H9 (cell line): Measurements from ENCODE around the gene ZNF783. TPM values are rescaled to one million over a fixed set of nuclear protein-coding genes. Genes with fewer than 3 reads are reported as not detected.

Experiments used
- DNase-seq: peaks from one replicate; pipeline ENCODE4 v3.0.0-alpha.2; 2017
- H2AFZ ChIP-seq: one replicate; pipeline ENCODE4 v1.6.1; 2013; ENCODE audit warnings: mild to moderate bottlenecking, low read length, control low read depth, moderate library complexity
- H2AK5ac ChIP-seq: 2 replicates; pipeline ENCODE4 v1.6.1; 2013; ENCODE audit warnings: low read length, control low read depth, mixed read lengths; ENCODE audit not compliant: insufficient read length
- H2BK120ac ChIP-seq: one replicate; pipeline ENCODE4 v1.6.1; 2013; ENCODE audit warnings: low read depth, mild to moderate bottlenecking, low read length, control low read depth, inconsistent platforms; ENCODE audit not compliant: poor library complexity, severe bottlenecking
- H2BK12ac ChIP-seq: 2 replicates; pipeline ENCODE4 v1.6.1; 2013; ENCODE audit warnings: low read length, control low read depth, mixed read lengths, low read depth; ENCODE audit not compliant: insufficient read length
- H2BK15ac ChIP-seq: 2 replicates; pipeline ENCODE4 v1.6.1; 2013; ENCODE audit warnings: low read depth, low read length, control low read depth
- H2BK20ac ChIP-seq: one replicate; pipeline ENCODE4 v1.6.1; 2013; ENCODE audit warnings: low read depth, mild to moderate bottlenecking, low read length, control low read depth, inconsistent platforms; ENCODE audit not compliant: poor library complexity, severe bottlenecking
- H2BK5ac ChIP-seq: 2 replicates; pipeline ENCODE4 v1.6.1; 2013; ENCODE audit warnings: low read length, control low read depth, mixed read lengths; ENCODE audit not compliant: insufficient read length
- H3K14ac ChIP-seq: 2 replicates; pipeline ENCODE4 v1.6.1; 2013; ENCODE audit warnings: low read length, control low read depth; ENCODE audit not compliant: insufficient read depth
- H3K18ac ChIP-seq: 2 replicates; pipeline ENCODE4 v1.6.1; 2013; ENCODE audit warnings: low read depth, mild to moderate bottlenecking, mixed read lengths, low read length, control low read depth; ENCODE audit not compliant: insufficient read length
- H3K23ac ChIP-seq: 2 replicates; pipeline ENCODE4 v1.6.1; 2013; ENCODE audit warnings: low read length, control low read depth, mixed read lengths, low read depth; ENCODE audit not compliant: insufficient read length
- H3K23me2 ChIP-seq: 2 replicates; pipeline ENCODE4 v1.6.1; 2013; ENCODE audit warnings: low read depth, mild to moderate bottlenecking, mixed read lengths, low read length, control low read depth; ENCODE audit not compliant: insufficient read length, poor library complexity, severe bottlenecking
- H3K27ac ChIP-seq: 2 replicates; pipeline ENCODE4 v1.5.1; 2013; ENCODE audit warnings: low read length, control low read depth, mixed read lengths, low read depth; ENCODE audit not compliant: insufficient read length
- H3K27me3 ChIP-seq: 2 replicates; pipeline ENCODE4 v1.6.1; 2013; ENCODE audit warnings: low read length, control low read depth, inconsistent platforms; ENCODE audit not compliant: insufficient read depth
- H3K4ac ChIP-seq: 2 replicates; pipeline ENCODE4 v1.6.1; 2013; ENCODE audit warnings: low read depth, mild to moderate bottlenecking, control low read depth, inconsistent platforms, low read length, moderate library complexity
- H3K4me1 ChIP-seq: 2 replicates; pipeline ENCODE4 v1.6.1; 2013; ENCODE audit warnings: low read length, control low read depth, inconsistent platforms; ENCODE audit not compliant: insufficient read depth
- H3K4me2 ChIP-seq: 2 replicates; pipeline ENCODE4 v1.6.1; 2013; ENCODE audit warnings: low read length, control low read depth, mixed read lengths; ENCODE audit not compliant: insufficient read length, insufficient read depth
- H3K56ac ChIP-seq: 2 replicates; pipeline ENCODE4 v1.6.1; 2013; ENCODE audit warnings: low read depth, mild to moderate bottlenecking, mixed read lengths, low read length, control low read depth; ENCODE audit not compliant: insufficient read length
- H3K79me1 ChIP-seq: 2 replicates; pipeline ENCODE4 v1.6.1; 2013; ENCODE audit warnings: low read depth, mild to moderate bottlenecking, moderate library complexity, low read length, control low read depth, inconsistent platforms; ENCODE audit not compliant: insufficient read depth, poor library complexity, severe bottlenecking
- H3K79me2 ChIP-seq: 2 replicates; pipeline ENCODE4 v1.6.1; 2013; ENCODE audit warnings: low read length, control low read depth, inconsistent platforms; ENCODE audit not compliant: insufficient read depth
- H3K9ac ChIP-seq: 2 replicates; pipeline ENCODE4 v1.6.1; 2013; ENCODE audit warnings: low read length, control low read depth, mixed read lengths; ENCODE audit not compliant: insufficient read length; ENCODE audit errors: extremely low read depth
- H3K9me3 ChIP-seq: one replicate; pipeline ENCODE4 v1.6.1; 2013; ENCODE audit warnings: low read depth, low read length, inconsistent platforms; ENCODE audit not compliant: control insufficient read depth
- H3T11ph ChIP-seq: one replicate; pipeline ENCODE4 v1.6.1; 2013; ENCODE audit warnings: mild to moderate bottlenecking, low read length, control low read depth, inconsistent platforms
- H4K20me1 ChIP-seq: one replicate; pipeline ENCODE4 v1.6.1; 2013; ENCODE audit not compliant: control insufficient read depth, insufficient read length, insufficient read depth
- H4K5ac ChIP-seq: 2 replicates; pipeline ENCODE4 v1.6.1; 2013; ENCODE audit warnings: low read depth, mild to moderate bottlenecking, mixed read lengths, low read length, control low read depth; ENCODE audit not compliant: insufficient read length
- H4K8ac ChIP-seq: replicated peaks from 2 replicates; pipeline ENCODE4 v1.6.1; 2013; ENCODE audit warnings: low read length, control low read depth, mixed read lengths, low read depth; ENCODE audit not compliant: insufficient read length
- H4K91ac ChIP-seq: 2 replicates; pipeline ENCODE4 v1.6.1; 2013; ENCODE audit warnings: low read depth, mild to moderate bottlenecking, moderate library complexity, mixed read lengths, low read length, control low read depth; ENCODE audit not compliant: insufficient read length
- H3K27ac Mint-ChIP-seq, 3 experiments: 2 replicates in 2 of 3; 3 replicates in 1 of 3; pipeline ENCODE4 v1.8.0; 2020 to 2021; ENCODE audit warnings: mixed read lengths in 3 of 3, mild to moderate bottlenecking in 1 of 3, moderate library complexity in 1 of 3
- H3K27me3 Mint-ChIP-seq: 2 replicates; pipeline ENCODE4 v1.8.0; 2021; ENCODE audit warnings: low read depth, mild to moderate bottlenecking, moderate library complexity, mixed read lengths
- H3K36me3 Mint-ChIP-seq, 3 experiments: 2 replicates in 2 of 3; 3 replicates in 1 of 3; pipeline ENCODE4 v1.8.0; 2020 to 2021; ENCODE audit warnings: low read depth in 3 of 3, mixed read lengths in 3 of 3; ENCODE audit not compliant: insufficient read depth in 1 of 3
- H3K4me1 Mint-ChIP-seq, 2 experiments: 2 replicates each; pipeline ENCODE4 v1.8.0; 2020; ENCODE audit warnings: mixed read lengths in 2 of 2
- H3K4me3 Mint-ChIP-seq, 2 experiments: 2 replicates in 1 of 2; 3 replicates in 1 of 2; pipeline ENCODE4 v1.8.0; 2020 to 2021; ENCODE audit warnings: mild to moderate bottlenecking in 2 of 2, mixed read lengths in 2 of 2, moderate library complexity in 1 of 2
- H3K9me3 Mint-ChIP-seq, 2 experiments: 2 replicates in 1 of 2; 3 replicates in 1 of 2; pipeline ENCODE4 v1.8.0; 2020; ENCODE audit warnings: mild to moderate bottlenecking in 2 of 2, mixed read lengths in 2 of 2, moderate library complexity in 1 of 2
- WGBS: extraction: QIAGEN DNeasy Blood & Tissue Kit; methylation state at CpG from one replicate; pipeline ENCODE4 v1.1.7; 2013; ENCODE audit warnings: missing lambda C conversion rate, low lambda C conversion rate, mixed read lengths; ENCODE audit not compliant: insufficient read length; ENCODE audit errors: extremely low coverage; 5-methylcytosine and 5-hydroxymethylcytosine counted together
- total RNA-seq: library from RNA; stranded (reverse); gene quantifications from 2 replicates; pipeline ENCODE4 v1.2.1, GENCODE V29; 2021
- TF ChIP-seq, protein P1 (sequence below): fragments of 200-600 bp; sonication (generic); conservative IDR thresholded peaks from 3 replicates; pipeline ENCODE4 v1.8.0; 2021; ENCODE audit warnings: antibody characterized with exemption, mild to moderate bottlenecking

The ZNF783 gene
- total RNA-seq, 1 experiment from 2014 or later, result 13.6 TPM

DNA sequence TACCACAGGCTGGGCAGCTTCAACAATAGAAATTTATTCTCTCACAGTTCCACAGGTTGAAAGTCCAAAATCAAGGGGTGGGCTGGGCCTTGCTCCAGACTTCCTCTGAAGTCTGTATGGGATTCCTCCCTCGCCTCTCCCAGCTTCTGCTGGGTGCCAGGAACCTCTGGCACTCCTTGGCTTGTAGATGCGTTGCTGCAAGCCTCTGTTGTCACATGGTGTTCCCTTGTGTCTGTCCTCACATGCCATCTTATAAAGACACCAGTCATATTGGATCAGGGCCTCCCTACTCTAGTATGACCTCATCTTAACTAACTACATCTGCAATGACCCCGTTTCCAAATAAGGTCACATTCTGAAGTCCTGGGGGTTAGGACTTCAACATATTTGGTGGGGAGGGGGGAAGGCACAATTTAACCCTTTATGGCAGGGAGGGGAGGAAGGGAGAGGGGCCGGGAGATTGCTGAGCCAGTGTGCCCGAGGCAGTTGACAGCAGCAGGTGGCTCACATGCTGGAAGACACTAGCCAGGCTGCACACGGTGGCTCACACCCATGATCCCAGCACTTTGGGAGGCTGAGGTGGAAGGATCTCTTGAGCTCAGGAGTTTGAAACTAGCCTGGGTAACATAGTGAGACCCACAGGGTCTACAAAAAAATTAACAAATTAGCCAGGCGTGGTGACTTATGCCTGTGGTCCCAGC is 47.8 kb upstream of the ZNF783 start:
- H3K4me1 Mint-ChIP-seq, result peaks cover 19 to 20% of the 10 kb centered on the region in 2 experiments
- Histone ChIP-seq H2BK20ac (no peak overlapping the region), H3K56ac (no peak overlapping the region), H3K79me2 (no peaks in the 10 kb centered on the region; the same call in 1 of the 2 replicates), H3K79me1 (no peaks in the 10 kb centered on the region), H4K91ac (no peak overlapping the region), H2AFZ (no peak overlapping the region), H2BK5ac (no peak overlapping the region), H3K4ac (no peak overlapping the region), H3K4me1 (0 out of 2 replicates have a peak, but pooled peaks cover 2% of the 10 kb centered on the region), H3K23me2 (no peaks in the 10 kb centered on the region), H2BK120ac (no peak overlapping the region), H3T11ph (no peak overlapping the region), H4K8ac (no peak overlapping the region), H3K27me3 (no peaks in the 10 kb centered on the region), H2AK5ac (no peak overlapping the region), H3K14ac (no peak overlapping the region), H2BK15ac (no peak overlapping the region), H2BK12ac (no peak overlapping the region), H3K4me2 (no peak overlapping the region), H4K20me1 (no peaks in the 10 kb centered on the region), H3K9me3 (no peaks in the 10 kb centered on the region), H3K18ac (no peak overlapping the region), H4K5ac (no peak overlapping the region), H3K27ac (no peak overlapping the region), H3K9ac (no peak overlapping the region), H3K23ac (no peak overlapping the region)
- H3K27me3 Mint-ChIP-seq, result no peaks in the 10 kb centered on the region
- no peak for DNase-seq
- no peak overlapping the region for H3K27ac Mint-ChIP-seq
- no peaks in the 10 kb centered on the region for H3K9me3 Mint-ChIP-seq
- H3K4me3 Mint-ChIP-seq, result no peak overlapping the region
- TF ChIP-seq, protein P1, sequence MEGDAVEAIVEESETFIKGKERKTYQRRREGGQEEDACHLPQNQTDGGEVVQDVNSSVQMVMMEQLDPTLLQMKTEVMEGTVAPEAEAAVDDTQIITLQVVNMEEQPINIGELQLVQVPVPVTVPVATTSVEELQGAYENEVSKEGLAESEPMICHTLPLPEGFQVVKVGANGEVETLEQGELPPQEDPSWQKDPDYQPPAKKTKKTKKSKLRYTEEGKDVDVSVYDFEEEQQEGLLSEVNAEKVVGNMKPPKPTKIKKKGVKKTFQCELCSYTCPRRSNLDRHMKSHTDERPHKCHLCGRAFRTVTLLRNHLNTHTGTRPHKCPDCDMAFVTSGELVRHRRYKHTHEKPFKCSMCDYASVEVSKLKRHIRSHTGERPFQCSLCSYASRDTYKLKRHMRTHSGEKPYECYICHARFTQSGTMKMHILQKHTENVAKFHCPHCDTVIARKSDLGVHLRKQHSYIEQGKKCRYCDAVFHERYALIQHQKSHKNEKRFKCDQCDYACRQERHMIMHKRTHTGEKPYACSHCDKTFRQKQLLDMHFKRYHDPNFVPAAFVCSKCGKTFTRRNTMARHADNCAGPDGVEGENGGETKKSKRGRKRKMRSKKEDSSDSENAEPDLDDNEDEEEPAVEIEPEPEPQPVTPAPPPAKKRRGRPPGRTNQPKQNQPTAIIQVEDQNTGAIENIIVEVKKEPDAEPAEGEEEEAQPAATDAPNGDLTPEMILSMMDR, result no peak
- no CpG with 5 or more reads among the region's 7 CpGs for WGBS
- H3K36me3 Mint-ChIP-seq, result peaks cover 58 to 97% (median 90%) of the 10 kb centered on the region in 3 experiments
